ENCODE results near the gene CHRNA1. TPM values are rescaled to one million over a fixed set of nuclear protein-coding genes. Genes with fewer than 3 reads are reported as not detected.

The CHRNA1 gene
- total RNA-seq (2014; rRNA removed; shearing (Covaris generic)) (not detected in 2 replicates), total RNA-seq (2022) (not detected in 2 replicates), Bru-seq, nascent RNA (not detected), BruChase-seq, experiment 1, labeled RNA remaining after a 6-hour chase (not detected), BruChase-seq, experiment 2, labeled RNA remaining after a 2-hour chase (not detected)
- long read RNA-seq: 0 reads

- Histone ChIP-seq H3K36me3 (ENCODE audit: insufficient read depth, low read length) (no peaks in the 10 kb centered on the region), H4K20me1 (ENCODE audit: insufficient read depth, low read length) (no peaks in the 10 kb centered on the region), H3K4me1 (ENCODE audit: insufficient read depth, low read length, poor library complexity, severe bottlenecking) (no peaks in the 10 kb centered on the region), H3K79me2 (ENCODE audit: insufficient read depth, low read depth, low read length) (no peaks in the 10 kb centered on the region), H3K4me2 (ENCODE audit: low read length) (no peak within 1 kb of the TSS), H3K27ac (ENCODE audit: low read depth, low read length, poor library complexity, severe bottlenecking) (no peak within 1 kb of the TSS), H2AFZ (ENCODE audit: low read length) (no peak within 1 kb of the TSS), H3K9me3 (ENCODE audit: low read length) (no peaks in the 10 kb centered on the region), H3K4me3 (ENCODE audit: low read depth, low read length, poor library complexity, severe bottlenecking) (no peak within 1 kb of the TSS), H3K9me2 (ENCODE audit: insufficient read depth, low read length) (no peaks in the 10 kb centered on the region)
- TF ChIP-seq CTCF (conservative IDR thresholded peaks at IDR 0.05; ENCODE audit: low read length): no peak
- TF ChIP-seq EZH2phosphoT487 (IDR thresholded peaks at IDR 0.05; ENCODE audit: borderline replicate concordance, low read depth, low read length): no peak
- intact Hi-C loops (cut with micrococcal nuclease; ENCODE audit: unreplicated experiment): no loop called here
- ChIA-PET CTCF (ENCODE audit: unreplicated experiment) (interaction anchor here (1.1 kb wide), 1 partner anchor 67 kb away, joined by 3 read pairs; no protein-coding TSS in a partner anchor), POLR2A (interaction anchor here (0.5 kb wide), 1 partner anchor 479 kb away, joined by 4 read pairs; no protein-coding TSS in a partner anchor)
- no peak for DNase-seq (ENCODE audit: low spot score)
- BruUV-seq (replicated peaks): no TSS peak
These were observed at the start of gene CHRNA1 for GRCh38 chr2:174764280-174765255. TSS of gene CHRNA1 (minus strand) at chr2:174764472. CDS start at chr2:174764394, 78 bp downstream.

GRCh38 chr2:174812037-174812436 is 47.8 kb upstream of the CHRNA1 start:
- Histone ChIP-seq H3K4me1 (ENCODE audit: insufficient read depth, low read length, poor library complexity, severe bottlenecking) (no peaks in the 10 kb centered on the region), H4K20me1 (ENCODE audit: insufficient read depth, low read length) (no peaks in the 10 kb centered on the region), H3K36me3 (ENCODE audit: insufficient read depth, low read length) (no peaks in the 10 kb centered on the region), H3K9me3 (ENCODE audit: low read length) (no peaks in the 10 kb centered on the region), H3K79me2 (ENCODE audit: insufficient read depth, low read depth, low read length) (no peaks in the 10 kb centered on the region), H3K9me2 (ENCODE audit: insufficient read depth, low read length) (no peaks in the 10 kb centered on the region), H3K4me2 (ENCODE audit: low read length) (no peak overlapping the region), H2AFZ (ENCODE audit: low read length) (no peak overlapping the region), H3K4me3 (ENCODE audit: low read depth, low read length, poor library complexity, severe bottlenecking) (no peak overlapping the region), H3K27ac (ENCODE audit: low read depth, low read length, poor library complexity, severe bottlenecking) (no peak overlapping the region)
- TF ChIP-seq EZH2phosphoT487 (IDR thresholded peaks at IDR 0.05; ENCODE audit: borderline replicate concordance, low read depth, low read length) (no peak), CTCF (conservative IDR thresholded peaks at IDR 0.05; ENCODE audit: low read length) (no peak)
- CTCF ChIA-PET (ENCODE audit: unreplicated experiment): no interaction called here
- intact Hi-C loops (cut with micrococcal nuclease; ENCODE audit: unreplicated experiment): no loop called here
- no peak for DNase-seq (ENCODE audit: low spot score)
- no TSS peak for BruUV-seq (replicated peaks)
- POLR2A ChIA-PET: interaction anchor here (0.5 to 1.5 kb wide), 2 partner anchors 12 to 1168 kb away, joined by 3 to 5 read pairs; no protein-coding TSS in a partner anchor
